ENCODE results near the gene NSA2. TPM values are rescaled to one million over a fixed set of nuclear protein-coding genes. Genes with fewer than 3 reads are reported as not detected.
"Not testable (repeated sequence)": the region's sequence is repeated elsewhere in the genome, so short reads cannot be mapped to it uniquely, and the experiment has no call there.

Gene NSA2
- total RNA-seq = 69.2 TPM
- polyA plus RNA-seq = 135 TPM

DNA sequence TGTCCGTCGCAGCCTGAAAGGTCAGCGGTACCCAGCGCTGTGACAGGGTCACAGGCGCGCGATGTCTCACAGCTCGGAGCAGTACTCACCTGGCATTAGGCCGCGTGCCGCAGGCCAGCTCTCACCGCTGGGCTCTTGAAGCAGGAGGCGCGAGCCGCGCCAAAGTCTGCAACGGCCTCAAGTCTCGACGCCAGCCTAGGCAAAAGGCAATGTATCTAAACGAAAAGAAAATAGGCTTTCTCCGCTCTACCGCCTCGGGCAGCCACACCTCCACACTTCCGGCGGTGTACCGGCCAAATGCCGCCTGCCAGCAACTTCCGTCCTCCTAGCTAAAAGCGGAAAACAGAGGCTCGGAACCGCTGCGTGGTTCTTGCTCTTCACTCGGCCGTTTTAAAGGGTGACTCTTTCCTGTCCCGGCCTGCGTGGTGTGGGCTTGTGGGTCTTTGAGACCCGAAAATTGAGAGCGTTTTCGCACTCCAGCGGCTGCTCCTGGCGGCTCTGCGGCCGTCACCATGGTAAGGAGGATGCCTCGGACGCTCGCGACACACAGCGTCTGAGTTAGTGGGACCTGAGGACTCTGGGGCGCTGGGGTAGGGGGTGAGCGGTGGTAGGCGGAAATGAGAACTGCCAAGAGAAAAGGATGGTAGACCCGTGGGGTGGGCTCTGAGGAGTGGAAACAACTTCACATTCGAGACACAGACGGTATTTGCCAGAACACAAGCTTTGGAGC is at the start of gene NSA2, which contains the start of gene GFM2:
Gene NSA2, plus strand, starts transcription at position 401 of the 730 bp plus-strand sequence. Its CDS starts 112 bp downstream, at position 513.
Gene GFM2, minus strand, starts transcription at position 269 of the 730 bp plus-strand sequence. CDS start 3,375 bp downstream, outside the sequence.
- H3K27ac ChIP-seq (ENCODE audit: low read depth) = peak within 1 kb of the TSS; percentile 90
- H3K36me3 ChIP-seq (ENCODE audit: insufficient read depth) = no peaks in the 10 kb centered on the region
- DNase-seq (ENCODE audit: extremely low spot score) = peak; percentile 92
- H3K4me3 ChIP-seq (ENCODE audit: low read depth, low read length) = peak within 1 kb of the TSS; percentile 82
- peaks cover 2% of the 10 kb centered on the region for H3K4me1 ChIP-seq (ENCODE audit: insufficient read depth)
- WGBS = under 1% methylated on average over 54 of the region's 54 CpGs

DNA sequence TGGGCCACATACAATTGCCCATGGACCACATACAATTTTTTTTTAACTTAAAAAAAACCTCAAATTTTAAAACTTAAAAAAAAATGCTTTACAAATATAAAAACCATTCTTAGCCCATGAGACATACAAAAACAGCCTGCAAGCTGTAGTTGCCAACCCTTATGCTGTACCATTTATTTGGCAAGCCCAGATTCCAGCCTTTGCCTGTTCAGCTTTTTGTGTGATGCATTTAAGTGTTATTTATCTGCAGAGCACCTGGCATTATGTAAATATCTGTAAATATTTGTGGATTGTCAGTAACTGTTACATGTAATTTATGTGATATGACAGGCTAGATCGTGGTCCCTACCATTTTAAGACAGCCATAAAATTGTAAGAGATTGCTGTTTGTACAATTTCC is 49.5 kb upstream of the NSA2 start:
- Histone ChIP-seq H3K27ac (ENCODE audit: low read depth) (no peak overlapping the region), H3K4me1 (ENCODE audit: insufficient read depth) (no peaks in the 10 kb centered on the region), H3K36me3 (ENCODE audit: insufficient read depth) (peaks cover 7% of the 10 kb centered on the region), H3K4me3 (ENCODE audit: low read depth, low read length) (no peak overlapping the region)
- DNase-seq (ENCODE audit: extremely low spot score) = no peak
- 21% methylated on average over 1 of the region's 1 CpG for WGBS

DNA sequence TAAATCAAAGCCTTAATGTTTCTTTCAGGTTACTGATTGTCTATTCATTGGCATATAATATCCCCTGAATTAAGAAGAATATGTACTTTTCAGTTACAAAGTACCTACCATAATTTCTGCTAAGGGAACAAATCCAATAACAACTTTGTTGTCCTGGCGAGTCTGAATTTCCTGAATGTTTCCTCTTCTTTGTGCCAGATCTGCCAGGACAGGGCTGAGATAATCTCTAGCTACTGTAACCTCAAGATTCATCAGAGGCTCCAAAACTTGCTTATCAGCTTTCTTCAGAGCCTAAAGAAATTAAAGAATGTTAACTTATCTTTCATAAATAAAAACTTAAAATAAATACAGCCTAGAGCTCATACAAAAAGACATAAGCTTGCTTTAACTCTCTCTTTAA is 44.8 kb upstream of the NSA2 start:
- WGBS = 36% methylated on average over 1 of the region's 1 CpG
- Histone ChIP-seq H3K27ac (ENCODE audit: low read depth) (no peak overlapping the region), H3K4me1 (ENCODE audit: insufficient read depth) (no peaks in the 10 kb centered on the region), H3K4me3 (ENCODE audit: low read depth, low read length) (no peak overlapping the region), H3K36me3 (ENCODE audit: insufficient read depth) (peaks cover 10% of the 10 kb centered on the region)
- DNase-seq (ENCODE audit: extremely low spot score) = no peak

DNA sequence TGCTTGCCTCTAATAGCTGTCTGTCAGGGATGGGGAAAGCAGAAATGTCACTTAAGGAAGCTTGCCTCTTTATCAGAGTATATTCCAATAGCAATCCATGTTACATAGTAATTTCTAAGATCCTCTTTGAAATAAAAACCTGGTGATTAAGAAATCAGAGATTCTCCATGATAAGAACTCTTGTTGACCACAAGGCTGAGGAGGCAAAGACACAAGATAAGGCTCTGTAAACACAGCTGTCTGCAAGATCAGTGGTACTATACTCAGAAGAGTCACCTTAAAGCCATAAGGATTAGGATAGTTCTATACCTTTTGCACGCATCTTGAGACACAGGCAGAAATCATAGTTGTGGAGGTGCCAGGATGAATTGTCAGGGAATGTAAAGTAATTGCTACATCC is 41.7 kb upstream of the NSA2 start:
- no peak overlapping the region for H3K4me3 ChIP-seq (ENCODE audit: low read depth, low read length)

DNA sequence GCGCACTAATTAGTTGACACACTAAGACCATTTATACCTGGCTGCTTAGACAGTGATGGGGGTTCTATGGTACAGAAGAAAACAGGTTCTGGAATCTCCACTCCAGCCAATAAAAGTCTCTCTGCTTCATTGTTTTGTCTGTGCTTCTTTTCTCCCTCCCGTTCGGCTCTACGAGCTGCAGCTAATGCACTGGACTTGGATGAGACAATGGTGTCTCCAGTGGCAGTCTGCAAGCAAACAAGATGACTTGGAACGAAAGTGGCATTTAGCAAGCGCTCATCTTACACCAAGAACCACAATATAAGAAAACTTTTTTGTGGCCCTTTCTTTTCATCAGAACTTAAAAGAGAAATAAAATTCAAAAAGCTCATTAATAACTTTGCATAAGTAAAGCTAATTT is 30.3 kb upstream of the NSA2 start:
- Histone ChIP-seq H3K4me1 (ENCODE audit: insufficient read depth) (no peaks in the 10 kb centered on the region), H3K4me3 (ENCODE audit: low read depth, low read length) (no peak overlapping the region), H3K27ac (ENCODE audit: low read depth) (no peak overlapping the region), H3K36me3 (ENCODE audit: insufficient read depth) (peaks cover 3% of the 10 kb centered on the region)
- no peak for DNase-seq (ENCODE audit: extremely low spot score)
- WGBS = 87% methylated on average over 6 of the region's 6 CpGs

More for the DNA sequence above, 41.7 kb upstream of the NSA2 start:
- no peak for DNase-seq (ENCODE audit: extremely low spot score)
- Histone ChIP-seq H3K4me1 (ENCODE audit: insufficient read depth) (no peaks in the 10 kb centered on the region), H3K36me3 (ENCODE audit: insufficient read depth) (peaks cover 10% of the 10 kb centered on the region), H3K27ac (ENCODE audit: low read depth) (no peak overlapping the region)
- 74% methylated on average over 1 of the region's 1 CpG for WGBS

DNA sequence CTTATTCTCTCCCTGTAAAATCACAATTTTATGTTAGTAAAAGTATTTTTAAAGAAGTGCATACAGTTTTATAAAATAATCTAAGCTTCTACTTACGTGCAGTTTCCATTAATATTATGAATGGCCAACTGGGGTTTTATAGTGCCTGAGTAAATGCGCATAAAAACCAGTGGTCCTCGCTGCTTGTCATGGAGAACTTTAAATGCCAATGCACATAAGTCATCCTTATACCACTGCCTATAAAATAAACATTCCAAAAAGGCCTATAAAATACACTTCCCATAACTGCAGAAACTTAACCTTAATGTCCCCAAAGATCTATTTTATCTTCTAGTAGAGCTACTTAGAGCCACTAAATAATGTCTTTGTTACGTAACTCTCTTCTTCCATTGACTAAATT is 28.6 kb upstream of the NSA2 start:
- Histone ChIP-seq H3K4me3 (ENCODE audit: low read depth, low read length) (no peak overlapping the region), H3K36me3 (ENCODE audit: insufficient read depth) (peaks cover 3% of the 10 kb centered on the region), H3K4me1 (ENCODE audit: insufficient read depth) (no peaks in the 10 kb centered on the region), H3K27ac (ENCODE audit: low read depth) (no peak overlapping the region)
- DNase-seq (ENCODE audit: extremely low spot score) = no peak
- WGBS = 85% methylated on average over 4 of the region's 4 CpGs

DNA sequence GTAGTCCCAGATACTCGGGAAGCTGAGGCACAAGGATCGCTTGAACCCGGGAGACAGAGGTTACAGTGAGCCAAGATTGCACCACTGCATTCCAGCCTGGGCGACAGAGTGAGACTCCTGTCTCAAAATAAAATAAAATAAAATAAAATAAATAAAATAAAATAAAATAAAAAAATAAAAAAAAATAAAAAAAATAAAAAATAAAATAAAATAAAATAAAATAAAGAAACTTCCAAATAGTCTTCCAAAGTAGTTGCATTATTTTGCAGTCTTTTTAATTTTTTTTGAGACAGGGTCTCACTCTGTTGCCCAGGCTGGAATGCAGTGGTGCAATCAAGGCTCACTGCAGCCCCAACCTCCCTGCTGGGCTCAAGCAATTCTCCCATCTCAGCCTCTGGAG is 18.3 kb upstream of the NSA2 start:
- not testable (repeated sequence) for H3K4me1 ChIP-seq (ENCODE audit: insufficient read depth); H3K27ac ChIP-seq (ENCODE audit: low read depth); DNase-seq (ENCODE audit: extremely low spot score); H3K4me3 ChIP-seq (ENCODE audit: low read depth, low read length)
- 97% methylated on average over 4 of the region's 4 CpGs for WGBS
- H3K36me3 ChIP-seq (ENCODE audit: insufficient read depth) = peaks cover 11% of the 10 kb centered on the region

DNA sequence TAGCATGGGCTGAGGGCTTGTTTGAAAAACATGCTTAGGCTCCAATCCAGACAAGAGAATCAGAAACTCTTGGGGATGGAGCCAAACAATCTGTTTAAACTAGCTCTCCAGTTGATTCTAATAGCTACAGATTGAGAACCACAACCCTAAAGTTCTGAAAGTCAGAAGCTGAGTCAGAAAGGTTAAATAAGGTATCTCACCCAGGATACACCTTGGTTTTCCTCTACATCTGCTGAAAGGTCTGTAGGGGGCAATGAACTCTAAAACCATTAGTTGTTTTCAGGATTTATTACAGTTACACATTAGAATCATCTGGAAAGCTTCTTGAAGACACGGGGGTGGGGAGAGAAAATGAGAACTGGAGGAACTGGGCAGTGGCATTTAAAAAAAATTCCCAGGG is 5.8 kb upstream of the NSA2 start:
- H3K27ac ChIP-seq (ENCODE audit: low read depth) = no peak overlapping the region
- 87% methylated on average over 1 of the region's 1 CpG for WGBS
- H3K4me1 ChIP-seq (ENCODE audit: insufficient read depth) = peaks cover 2% of the 10 kb centered on the region
- no peak overlapping the region for H3K4me3 ChIP-seq (ENCODE audit: low read depth, low read length)
- peaks cover 6% of the 10 kb centered on the region for H3K36me3 ChIP-seq (ENCODE audit: insufficient read depth)
- DNase-seq (ENCODE audit: extremely low spot score) = no peak

DNA sequence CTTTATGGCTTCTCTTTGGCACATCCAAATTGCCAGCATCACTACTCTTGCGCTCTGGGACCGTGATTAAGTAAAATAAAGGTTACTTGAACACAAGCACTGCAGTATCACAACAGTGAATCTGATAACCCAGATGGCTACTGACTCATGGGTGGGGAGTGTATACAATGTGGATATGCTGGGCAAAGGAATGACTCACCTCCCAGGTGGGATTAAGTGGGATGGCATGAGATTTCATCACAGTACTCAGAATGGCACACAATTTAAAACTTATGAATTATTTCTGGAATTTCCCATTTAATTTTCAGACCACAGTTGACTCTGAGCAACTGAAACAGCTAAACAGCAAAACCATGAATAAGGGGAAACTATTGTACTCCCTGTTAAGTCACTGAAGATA is 4.5 kb upstream of the NSA2 start:
- H3K4me3 ChIP-seq (ENCODE audit: low read depth, low read length) = no peak overlapping the region
- WGBS = 95% methylated on average over 2 of the region's 2 CpGs

DNA sequence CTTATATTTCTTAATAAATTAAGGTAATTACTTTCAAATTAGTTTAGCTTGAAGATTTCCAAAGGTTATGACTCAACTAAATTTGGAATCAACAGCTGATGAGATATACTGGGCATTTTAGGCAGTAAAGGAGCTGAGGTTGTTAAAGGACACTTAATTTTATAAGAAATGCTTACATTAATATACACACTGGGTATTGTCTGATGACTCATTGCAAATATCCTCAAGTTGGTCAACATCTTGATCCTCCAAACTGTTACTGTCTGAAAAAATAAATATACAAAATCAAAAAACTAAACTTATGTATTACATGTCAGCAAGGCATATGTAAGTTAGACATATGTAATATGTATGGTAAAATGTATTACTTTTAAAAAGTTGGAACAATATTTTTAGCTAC is 3.5 kb upstream of the NSA2 start:
- no peak overlapping the region for H3K4me3 ChIP-seq (ENCODE audit: low read depth, low read length)
- peaks cover 2% of the 10 kb centered on the region for H3K4me1 ChIP-seq (ENCODE audit: insufficient read depth)
- no peak for DNase-seq (ENCODE audit: extremely low spot score)
- H3K27ac ChIP-seq (ENCODE audit: low read depth) = no peak overlapping the region
- H3K36me3 ChIP-seq (ENCODE audit: insufficient read depth) = peaks cover 1% of the 10 kb centered on the region

More for the DNA sequence above, 4.5 kb upstream of the NSA2 start:
- DNase-seq (ENCODE audit: extremely low spot score) = no peak
- Histone ChIP-seq H3K4me1 (ENCODE audit: insufficient read depth) (peaks cover 2% of the 10 kb centered on the region), H3K27ac (ENCODE audit: low read depth) (no peak overlapping the region), H3K36me3 (ENCODE audit: insufficient read depth) (peaks cover 5% of the 10 kb centered on the region)

DNA sequence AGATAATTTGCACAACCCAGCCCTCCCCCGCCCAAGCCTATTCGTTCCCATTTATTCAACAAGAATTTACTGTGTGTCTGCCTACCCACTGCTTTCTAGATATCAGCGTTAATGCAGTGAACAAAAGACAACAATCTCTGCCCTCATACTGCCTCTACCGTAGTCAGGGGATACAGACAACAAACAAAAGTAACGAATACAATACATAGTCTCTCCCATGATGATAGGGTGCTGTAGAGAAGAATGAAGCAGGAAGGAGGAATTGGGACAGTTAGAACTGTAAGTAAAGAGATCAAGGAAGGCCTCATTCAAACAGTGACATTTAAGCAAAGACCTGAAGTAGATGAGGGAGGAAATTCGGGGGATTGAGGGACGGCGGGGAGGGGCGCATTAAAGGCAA is 1.8 kb upstream of the NSA2 start:
- no peak for DNase-seq (ENCODE audit: extremely low spot score)
- Histone ChIP-seq H3K4me3 (ENCODE audit: low read depth, low read length) (no peak overlapping the region), H3K27ac (ENCODE audit: low read depth) (no peak overlapping the region), H3K36me3 (ENCODE audit: insufficient read depth) (no peaks in the 10 kb centered on the region), H3K4me1 (ENCODE audit: insufficient read depth) (peaks cover 2% of the 10 kb centered on the region)
- WGBS = 73% methylated on average over 9 of the region's 9 CpGs

DNA sequence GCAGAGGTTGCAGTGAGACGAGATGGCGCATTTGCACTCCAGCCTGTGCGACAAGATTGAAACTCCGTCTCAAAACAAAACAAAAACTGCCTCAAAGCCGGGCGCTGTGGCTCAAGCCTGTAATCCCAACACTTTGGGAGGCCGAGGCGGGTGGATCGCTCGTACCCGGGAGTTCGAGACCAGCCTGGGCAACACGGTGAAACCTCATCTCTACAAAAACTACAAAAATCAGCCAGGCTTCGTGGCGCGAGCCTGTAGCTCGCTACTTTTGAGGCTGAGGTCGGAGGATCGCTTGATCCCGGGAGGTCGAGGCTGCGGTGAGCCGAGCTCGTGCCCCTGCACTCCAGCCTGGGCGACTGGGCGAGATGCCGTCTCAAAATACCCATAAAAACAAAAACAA is 1.1 kb upstream of the NSA2 start:
- H3K36me3 ChIP-seq (ENCODE audit: insufficient read depth) = no peaks in the 10 kb centered on the region
- peaks cover 2% of the 10 kb centered on the region for H3K4me1 ChIP-seq (ENCODE audit: insufficient read depth)
- 62% methylated on average over 27 of the region's 27 CpGs for WGBS
- H3K4me3 ChIP-seq (ENCODE audit: low read depth, low read length) = peak overlapping the region; percentile 82
- no peak overlapping the region for H3K27ac ChIP-seq (ENCODE audit: low read depth)
- DNase-seq (ENCODE audit: extremely low spot score) = no peak

DNA sequence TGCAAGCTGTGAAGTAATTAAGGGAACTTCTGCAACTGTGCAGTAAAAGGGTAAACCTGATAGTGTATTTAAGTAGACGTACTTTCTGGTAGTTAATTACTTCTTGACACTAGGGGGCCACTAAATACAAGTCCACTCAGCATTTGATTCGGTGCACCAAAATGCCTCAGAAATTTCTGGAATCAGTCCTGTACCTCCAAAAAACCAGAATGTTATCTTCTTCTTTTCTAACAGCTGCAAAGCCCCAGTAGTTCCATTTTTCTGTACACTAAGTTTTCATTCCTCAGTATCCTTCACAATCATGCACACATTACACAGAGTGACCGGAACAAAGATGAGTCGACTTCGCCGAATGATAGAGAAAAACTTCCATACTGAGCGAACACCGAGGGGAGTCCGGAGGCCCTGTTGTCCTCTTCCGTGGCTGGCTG is 616 bp upstream of the NSA2 start:
- peaks cover 2% of the 10 kb centered on the region for H3K4me1 ChIP-seq (ENCODE audit: insufficient read depth)
- no peaks in the 10 kb centered on the region for H3K36me3 ChIP-seq (ENCODE audit: insufficient read depth)
- DNase-seq (ENCODE audit: extremely low spot score) = peak; percentile 8
- peak overlapping the region; percentile 14 for H3K27ac ChIP-seq (ENCODE audit: low read depth)
- WGBS = under 1% methylated on average over 10 of the region's 10 CpGs
- H3K4me3 ChIP-seq (ENCODE audit: low read depth, low read length) = peak overlapping the region; percentile 82

DNA sequence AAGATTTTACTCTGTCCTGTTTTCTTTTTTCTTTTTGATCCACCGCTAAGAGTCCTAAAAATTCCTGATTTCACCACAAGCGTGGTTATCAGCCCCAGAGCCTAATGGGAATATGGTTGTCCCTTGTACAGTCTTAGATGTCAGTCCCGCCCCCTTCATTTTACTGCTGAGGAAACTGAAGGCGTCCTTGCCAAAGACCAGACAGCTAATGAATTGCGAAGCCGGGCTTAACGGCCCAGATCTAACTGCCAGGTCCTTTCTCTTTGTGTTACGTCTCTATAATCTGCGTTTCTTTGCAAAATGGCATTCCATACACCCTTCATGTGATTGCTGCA is 497 bp downstream of the NSA2 start:
- Histone ChIP-seq H3K4me1 (ENCODE audit: insufficient read depth) (peaks cover 2% of the 10 kb centered on the region), H3K4me3 (ENCODE audit: low read depth, low read length) (peak overlapping the region; percentile 82), H3K27ac (ENCODE audit: low read depth) (no peak overlapping the region), H3K36me3 (ENCODE audit: insufficient read depth) (no peaks in the 10 kb centered on the region)
- under 1% methylated on average over 9 of the region's 9 CpGs for WGBS
- DNase-seq (ENCODE audit: extremely low spot score) = no peak

Measured in urinary bladder (tissue), 4 donors.